ENCODE data around the gene GRP. TPM values are rescaled to one million over a fixed set of nuclear protein-coding genes. Genes with fewer than 3 reads are reported as not detected.

The GRP gene
- total RNA-seq, 4 donors from 2014 or later = 0.67 to 8.6 (median 2.9) TPM; not detected in 1

DNA sequence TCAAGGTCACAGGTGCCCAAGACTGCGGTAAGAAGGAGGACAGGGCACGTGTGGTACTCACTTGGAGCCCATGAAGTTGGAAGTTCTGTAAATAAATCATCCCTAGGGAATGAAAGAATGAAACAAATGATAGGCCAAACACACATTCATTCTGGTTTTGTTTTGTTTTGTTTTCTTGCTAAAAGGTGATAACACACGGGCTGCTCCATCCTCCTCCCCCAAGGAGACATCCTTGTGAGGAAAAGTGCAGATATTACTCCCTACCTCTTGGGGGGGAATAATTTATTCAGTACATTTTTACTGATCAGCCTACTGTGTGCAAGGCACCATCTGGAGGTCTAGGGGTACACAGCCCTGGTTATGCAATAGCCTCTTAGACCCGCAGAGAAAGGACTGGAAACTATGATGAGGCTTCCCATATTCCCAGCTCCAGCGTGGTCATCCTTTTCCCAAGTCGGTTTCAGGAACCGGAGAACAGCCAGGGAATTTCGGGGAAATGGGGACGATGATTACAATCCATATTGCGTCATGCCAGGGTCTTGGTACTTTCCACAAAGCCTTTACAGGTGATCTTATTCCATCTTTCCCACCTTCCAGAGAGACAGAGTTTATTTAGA, 47.0 kb downstream of the GRP start:
- H3K27ac ChIP-seq = no peak overlapping the region
- H3K4me1 ChIP-seq = peaks cover 13 to 16% of the 10 kb centered on the region in 2 donors
- H3K27me3 ChIP-seq = peaks cover 63% of the 10 kb centered on the region
- no peak for DNase-seq
- no peaks in the 10 kb centered on the region for H3K36me3 ChIP-seq
- intact Hi-C loops (cut with DNase I) = no loop called here
- TF ChIP-seq, protein P1, sequence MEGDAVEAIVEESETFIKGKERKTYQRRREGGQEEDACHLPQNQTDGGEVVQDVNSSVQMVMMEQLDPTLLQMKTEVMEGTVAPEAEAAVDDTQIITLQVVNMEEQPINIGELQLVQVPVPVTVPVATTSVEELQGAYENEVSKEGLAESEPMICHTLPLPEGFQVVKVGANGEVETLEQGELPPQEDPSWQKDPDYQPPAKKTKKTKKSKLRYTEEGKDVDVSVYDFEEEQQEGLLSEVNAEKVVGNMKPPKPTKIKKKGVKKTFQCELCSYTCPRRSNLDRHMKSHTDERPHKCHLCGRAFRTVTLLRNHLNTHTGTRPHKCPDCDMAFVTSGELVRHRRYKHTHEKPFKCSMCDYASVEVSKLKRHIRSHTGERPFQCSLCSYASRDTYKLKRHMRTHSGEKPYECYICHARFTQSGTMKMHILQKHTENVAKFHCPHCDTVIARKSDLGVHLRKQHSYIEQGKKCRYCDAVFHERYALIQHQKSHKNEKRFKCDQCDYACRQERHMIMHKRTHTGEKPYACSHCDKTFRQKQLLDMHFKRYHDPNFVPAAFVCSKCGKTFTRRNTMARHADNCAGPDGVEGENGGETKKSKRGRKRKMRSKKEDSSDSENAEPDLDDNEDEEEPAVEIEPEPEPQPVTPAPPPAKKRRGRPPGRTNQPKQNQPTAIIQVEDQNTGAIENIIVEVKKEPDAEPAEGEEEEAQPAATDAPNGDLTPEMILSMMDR (IDR thresholded peaks at IDR 0.05) = no peak
- TF ChIP-seq POLR2A (IDR thresholded peaks at IDR 0.05) = no peak
- H3K9me3 ChIP-seq = no peaks in the 10 kb centered on the region
- WGBS, 2 donors = 5 to 8% methylated on average over 10 of the region's 10 CpGs
- no peak overlapping the region for H3K4me3 ChIP-seq (replicated peaks in 1 of 3)

DNA sequence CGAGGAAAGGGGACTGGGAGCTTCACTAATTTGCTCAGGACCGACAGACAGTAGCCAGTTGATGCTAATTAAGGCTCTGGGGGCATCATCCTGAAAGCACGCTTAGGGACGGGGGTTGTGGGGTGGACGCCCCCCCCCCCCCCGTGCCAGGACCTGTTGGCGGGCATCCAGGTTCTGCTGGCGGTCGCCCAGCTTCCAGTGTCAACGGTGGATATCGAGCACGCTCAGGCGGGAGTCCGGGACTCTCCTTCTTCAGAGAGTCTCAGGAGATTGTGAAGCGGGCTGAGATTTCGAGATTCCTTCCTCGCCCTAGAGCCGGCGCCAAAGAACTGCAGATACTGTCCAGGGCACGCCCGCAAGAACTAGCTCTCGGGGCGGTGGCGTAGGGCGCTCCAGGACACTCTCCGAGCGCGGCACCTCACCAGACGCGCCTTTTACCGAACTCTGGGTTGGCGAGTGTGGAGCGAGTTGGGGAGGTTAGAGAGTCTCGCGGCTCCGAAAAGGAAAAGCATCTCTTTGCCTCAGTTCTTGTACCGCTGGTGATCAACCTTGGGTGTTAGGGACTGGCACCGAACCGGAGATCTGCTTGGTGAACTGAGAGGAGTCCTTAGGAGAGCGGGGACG, 47.7 kb downstream of the GRP start:
- no peak for TF ChIP-seq POLR2A (IDR thresholded peaks at IDR 0.05)
- TF ChIP-seq, protein P1 (IDR thresholded peaks at IDR 0.05) = no peak
- Histone ChIP-seq H3K4me1 (peaks cover 13 to 22% of the 10 kb centered on the region in 2 donors), H3K36me3 (no peaks in the 10 kb centered on the region), H3K27ac (no peak overlapping the region), H3K27me3 (peaks cover 69% of the 10 kb centered on the region), H3K4me3 (replicated peaks in 1 of 3) (no peak overlapping the region), H3K9me3 (no peaks in the 10 kb centered on the region)
- 2 to 6% methylated on average over 8 to 23 of the region's 41 CpGs for WGBS, 2 donors
- intact Hi-C loops (cut with DNase I) = no loop called here
- peak in 1 of 2 donors; percentile 4 for DNase-seq

DNA sequence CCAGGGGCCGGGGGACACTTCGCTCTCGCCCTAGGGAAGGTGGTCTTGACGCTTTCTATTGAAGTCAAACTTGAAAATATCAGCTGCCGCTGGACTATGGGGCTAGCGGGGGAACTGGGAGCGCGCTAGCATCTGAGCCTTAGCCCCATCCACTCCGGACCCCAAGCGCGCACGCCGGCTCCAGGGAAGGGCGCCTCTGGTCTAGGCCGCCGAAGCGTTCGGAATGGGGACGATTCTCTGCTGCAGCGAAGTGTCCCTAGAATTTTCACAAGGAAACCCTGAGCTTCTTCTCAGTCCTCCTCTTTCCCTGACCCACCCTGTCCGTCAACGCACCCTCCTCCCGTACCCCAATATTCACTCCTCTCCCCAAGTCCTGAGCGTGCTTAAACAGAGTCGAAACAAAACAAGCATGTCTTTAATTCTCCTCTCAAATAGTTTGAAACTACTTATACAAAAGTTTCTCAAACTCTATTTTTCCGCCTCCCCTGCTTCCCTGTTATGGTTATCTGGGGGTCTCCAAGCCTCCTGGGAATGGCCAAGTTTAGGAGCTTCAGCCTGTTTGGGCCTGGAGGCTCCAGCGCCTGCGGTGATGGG, 48.3 kb downstream of the GRP start:
- no peaks in the 10 kb centered on the region for H3K36me3 ChIP-seq
- no peaks in the 10 kb centered on the region for H3K9me3 ChIP-seq
- TF ChIP-seq, protein P1 (IDR thresholded peaks at IDR 0.05) = no peak
- no peak for TF ChIP-seq POLR2A (IDR thresholded peaks at IDR 0.05)
- 8% methylated on average over 26 of the region's 28 CpGs for WGBS, 2 donors
- H3K27ac ChIP-seq = no peak overlapping the region
- DNase-seq = no peak
- H3K27me3 ChIP-seq = peaks cover 75% of the 10 kb centered on the region
- peaks cover 16 to 28% of the 10 kb centered on the region in 2 donors for H3K4me1 ChIP-seq
- H3K4me3 ChIP-seq (replicated peaks in 1 of 3) = no peak overlapping the region
- intact Hi-C loops (cut with DNase I) = no loop called here

DNA sequence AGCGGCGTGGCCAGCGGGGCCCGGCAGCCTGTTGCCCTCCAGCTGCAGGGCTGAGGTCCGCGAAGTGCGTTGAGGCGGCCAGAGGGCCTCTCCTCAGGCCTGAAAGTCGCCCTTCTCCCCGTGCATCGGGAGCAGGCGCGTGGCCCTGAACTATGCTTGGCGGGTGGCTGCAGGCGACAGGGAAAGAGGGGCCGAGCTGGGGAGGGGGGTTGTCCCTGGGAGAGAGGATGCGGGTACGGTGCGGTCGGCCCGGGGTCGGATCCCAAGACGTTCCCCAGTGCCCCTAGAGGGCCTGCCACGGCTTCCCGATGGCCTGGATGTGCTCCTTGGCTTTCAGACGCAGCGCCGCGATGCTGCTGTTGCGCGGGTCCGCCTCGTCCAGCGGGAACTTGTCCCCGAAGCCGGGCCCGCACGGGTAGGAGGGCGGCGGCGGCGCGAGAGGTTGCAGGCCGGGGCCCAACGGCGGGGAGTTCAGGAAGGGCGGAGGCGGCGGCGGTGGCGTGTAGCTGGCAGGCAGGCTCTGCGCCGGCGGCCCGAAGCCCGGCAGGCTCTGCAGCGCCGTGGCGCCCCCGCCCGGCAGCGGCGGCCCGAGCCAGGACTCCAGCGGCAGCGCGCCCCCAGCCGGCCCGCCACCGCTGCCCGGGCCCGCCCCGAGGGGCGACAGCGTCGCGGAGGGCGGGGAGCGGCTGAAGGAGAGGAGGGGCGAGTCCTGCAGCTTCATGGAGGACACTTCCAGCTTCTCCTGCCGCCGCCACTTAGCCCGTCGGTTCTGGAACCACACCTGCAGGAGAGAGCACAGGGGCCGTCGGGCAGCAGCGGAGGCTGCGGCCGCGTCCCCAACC, 49.0 kb downstream of the GRP start:
- H3K27me3 ChIP-seq = peaks cover 77% of the 10 kb centered on the region
- H3K4me1 ChIP-seq = peaks cover 23 to 35% of the 10 kb centered on the region in 2 donors
- H3K4me3 ChIP-seq (replicated peaks in 1 of 3) = no peak overlapping the region
- H3K36me3 ChIP-seq = no peaks in the 10 kb centered on the region
- TF ChIP-seq POLR2A (IDR thresholded peaks at IDR 0.05) = no peak
- TF ChIP-seq, protein P1 (IDR thresholded peaks at IDR 0.05) = peak in 2 of 6 experiments; percentile 10 to 35
- 3 to 4% methylated on average over 25 to 30 of the region's 90 CpGs for WGBS, 2 donors
- intact Hi-C loops (cut with DNase I) = no loop called here
- no peaks in the 10 kb centered on the region for H3K9me3 ChIP-seq
- peak; percentile 28 to 30 for DNase-seq
- no peak overlapping the region for H3K27ac ChIP-seq

Measured in thyroid gland (tissue), 4 donors.